DND-41 (cell line): ENCODE measurements around the gene IKZF2.

ENCODE experiments used
- ATAC-seq: fragments of 200-7000 bp; cut with Tn5 transposase; 3 replicates; pipeline ENCODE4 v1.9.1; 2021; ENCODE audit warnings: low read depth; ENCODE audit not compliant: insufficient read depth
- DNase-seq: peaks from one replicate; pipeline ENCODE4 v3.0.0-alpha.2; 2020
- H2AFZ ChIP-seq: 2 replicates; pipeline ENCODE4 v1.6.0; 2012; ENCODE audit warnings: low read depth, low read length
- H3K27ac ChIP-seq: 2 replicates; pipeline ENCODE4 v1.5.1; 2012; ENCODE audit warnings: low read length, inconsistent platforms
- H3K27me3 ChIP-seq: fragments of 200-600 bp; sonication (generic); 2 replicates; pipeline ENCODE4 v1.6.0; 2012; ENCODE audit warnings: low read length, mild to moderate bottlenecking, inconsistent platforms; ENCODE audit not compliant: insufficient read depth, poor library complexity
- H3K36me3 ChIP-seq: 2 replicates; pipeline ENCODE4 v1.5.1; 2012; ENCODE audit warnings: low read length, inconsistent platforms; ENCODE audit not compliant: insufficient read depth
- H3K4me1 ChIP-seq: 2 replicates; pipeline ENCODE4 v1.5.1; 2012; ENCODE audit warnings: mild to moderate bottlenecking, low read length; ENCODE audit not compliant: insufficient read depth
- H3K4me2 ChIP-seq: 2 replicates; pipeline ENCODE4 v1.6.0; 2012; ENCODE audit warnings: mild to moderate bottlenecking, moderate library complexity, low read length, inconsistent platforms; ENCODE audit not compliant: insufficient read depth
- H3K4me3 ChIP-seq, 2 experiments: fragments of 200-600 bp in 1 of 2; shearing (Covaris generic) in 1 of 2; 2 replicates each; pipeline ENCODE4 v1.5.1; 2012 to 2016; ENCODE audit warnings: inconsistent platforms in 2 of 2, low read length in 2 of 2, mild to moderate bottlenecking in 2 of 2, low read depth in 1 of 2, moderate library complexity in 1 of 2
- H3K79me2 ChIP-seq: 2 replicates; pipeline ENCODE4 v1.6.0; 2012; ENCODE audit warnings: low read length, inconsistent platforms; ENCODE audit not compliant: insufficient read depth
- H3K9ac ChIP-seq: 2 replicates; pipeline ENCODE4 v1.6.0; 2012; ENCODE audit warnings: low read depth, mild to moderate bottlenecking, inconsistent platforms, low read length, moderate library complexity
- H3K9me3 ChIP-seq: 2 replicates; pipeline ENCODE4 v1.5.1; 2012; ENCODE audit warnings: low read length, moderate library complexity, mild to moderate bottlenecking, inconsistent platforms; ENCODE audit not compliant: insufficient read depth, severe bottlenecking
- H4K20me1 ChIP-seq: 2 replicates; pipeline ENCODE4 v1.6.0; 2012; ENCODE audit warnings: low read length; ENCODE audit not compliant: insufficient read depth
- EZH2 ChIP-seq: IDR thresholded peaks from 3 replicates; pipeline ENCODE4 v1.6.1; 2012; ENCODE audit warnings: borderline replicate concordance, low read depth, mild to moderate bottlenecking, moderate library complexity, low read length, inconsistent platforms; ENCODE audit not compliant: severe bottlenecking
- TF ChIP-seq, protein P1 (sequence below): IDR thresholded peaks from 2 replicates; pipeline ENCODE4 v1.5.1; 2012; ENCODE audit warnings: borderline replicate concordance, low read length, moderate library complexity, mild to moderate bottlenecking; ENCODE audit not compliant: poor library complexity, severe bottlenecking; ENCODE audit errors: extremely low read depth

The IKZF2 gene

DNA sequence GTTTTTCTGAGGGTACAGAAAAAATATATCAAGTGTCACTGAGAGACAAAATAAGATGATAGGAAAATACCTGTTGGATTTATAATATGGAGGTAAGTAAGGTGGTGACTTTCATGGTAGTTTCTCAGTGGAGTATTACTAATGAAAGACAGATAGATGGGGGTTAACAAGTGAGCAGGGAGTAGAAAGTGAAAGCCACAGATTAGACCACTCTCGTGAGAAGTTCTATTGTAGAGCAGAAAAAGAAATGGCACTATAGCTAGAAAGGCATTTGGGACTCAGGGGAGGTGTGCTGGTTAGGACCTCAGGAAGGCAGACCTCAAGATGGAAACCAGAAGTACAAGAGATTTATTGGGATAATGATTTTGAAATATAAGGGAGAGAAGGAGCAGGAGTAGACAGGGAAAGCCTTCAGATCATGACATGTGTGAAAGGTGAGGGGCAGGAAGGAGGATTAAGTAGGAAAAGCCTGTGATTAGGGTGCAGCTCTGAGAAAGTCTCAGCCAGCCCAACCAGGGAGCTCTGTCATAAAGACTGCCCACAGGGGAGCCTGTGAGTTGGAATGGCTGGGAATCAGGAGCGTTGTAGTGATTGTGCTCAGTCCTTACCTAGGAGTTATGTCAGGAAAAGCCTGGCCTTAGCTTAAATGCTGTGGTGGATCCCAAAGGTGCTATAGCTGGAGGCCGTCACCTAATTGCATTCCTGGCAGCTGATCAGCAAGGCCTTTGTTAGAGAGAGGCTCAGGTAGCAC is 198.1 kb downstream of the IKZF2 start:
- Histone ChIP-seq H3K9me3 (no peaks in the 10 kb centered on the region), H4K20me1 (no peaks in the 10 kb centered on the region), H3K4me2 (no peak overlapping the region), H3K4me1 (peaks cover 23% of the 10 kb centered on the region), H3K27ac (no peak overlapping the region), H3K36me3 (peaks cover 3% of the 10 kb centered on the region; the same call in 1 of the 2 replicates), H3K9ac (no peak overlapping the region), H3K27me3 (no peaks in the 10 kb centered on the region), H3K79me2 (no peaks in the 10 kb centered on the region), H3K4me3 (no peak overlapping the region), H2AFZ (no peak overlapping the region)
- DNase-seq = no peak
- ATAC-seq = 0 out of 3 replicates have a peak, but pooled peaks have one; percentile 27
- TF ChIP-seq, protein P1, sequence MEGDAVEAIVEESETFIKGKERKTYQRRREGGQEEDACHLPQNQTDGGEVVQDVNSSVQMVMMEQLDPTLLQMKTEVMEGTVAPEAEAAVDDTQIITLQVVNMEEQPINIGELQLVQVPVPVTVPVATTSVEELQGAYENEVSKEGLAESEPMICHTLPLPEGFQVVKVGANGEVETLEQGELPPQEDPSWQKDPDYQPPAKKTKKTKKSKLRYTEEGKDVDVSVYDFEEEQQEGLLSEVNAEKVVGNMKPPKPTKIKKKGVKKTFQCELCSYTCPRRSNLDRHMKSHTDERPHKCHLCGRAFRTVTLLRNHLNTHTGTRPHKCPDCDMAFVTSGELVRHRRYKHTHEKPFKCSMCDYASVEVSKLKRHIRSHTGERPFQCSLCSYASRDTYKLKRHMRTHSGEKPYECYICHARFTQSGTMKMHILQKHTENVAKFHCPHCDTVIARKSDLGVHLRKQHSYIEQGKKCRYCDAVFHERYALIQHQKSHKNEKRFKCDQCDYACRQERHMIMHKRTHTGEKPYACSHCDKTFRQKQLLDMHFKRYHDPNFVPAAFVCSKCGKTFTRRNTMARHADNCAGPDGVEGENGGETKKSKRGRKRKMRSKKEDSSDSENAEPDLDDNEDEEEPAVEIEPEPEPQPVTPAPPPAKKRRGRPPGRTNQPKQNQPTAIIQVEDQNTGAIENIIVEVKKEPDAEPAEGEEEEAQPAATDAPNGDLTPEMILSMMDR = no peak
- no peak for TF ChIP-seq EZH2

DNA sequence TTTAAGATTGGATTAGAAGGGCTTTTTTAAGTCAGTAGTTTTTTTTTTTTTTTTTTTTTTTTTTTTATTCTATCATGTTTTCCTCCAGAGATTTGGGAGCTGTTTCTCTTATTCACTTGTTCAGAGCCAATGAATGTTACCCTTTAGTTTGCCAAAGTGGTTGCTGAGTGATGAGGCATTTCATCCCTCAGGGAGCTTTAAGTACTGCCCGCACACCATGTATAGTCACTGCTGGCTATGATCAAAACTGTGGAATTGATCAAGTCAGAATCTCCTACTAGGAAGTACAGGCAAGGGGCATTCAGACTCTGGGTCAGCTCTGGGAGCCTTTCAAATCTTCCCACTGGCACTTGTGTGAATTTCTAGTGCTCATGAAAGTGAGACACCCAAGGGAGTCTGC is 201.6 kb downstream of the IKZF2 start:
- Histone ChIP-seq H4K20me1 (no peaks in the 10 kb centered on the region), H3K79me2 (no peaks in the 10 kb centered on the region), H3K4me3 (no peak overlapping the region), H3K9ac (no peak overlapping the region), H3K27me3 (no peaks in the 10 kb centered on the region), H3K4me1 (no peaks in the 10 kb centered on the region), H3K27ac (no peak overlapping the region), H3K36me3 (peaks cover 3% of the 10 kb centered on the region; the same call in 1 of the 2 replicates), H2AFZ (no peak overlapping the region), H3K9me3 (no peaks in the 10 kb centered on the region), H3K4me2 (no peak overlapping the region)
- no peak for TF ChIP-seq EZH2
- TF ChIP-seq, protein P1 = no peak
- ATAC-seq (no peak), DNase-seq (no peak)
